Heart right ventricle (tissue), 16 donors: ENCODE results near the gene COA5. TPM values are rescaled to one million over a fixed set of nuclear protein-coding genes. Genes with fewer than 3 reads are reported as not detected.
A peak's percentile ranks its signal among the peaks of the same experiment; 100 is the strongest.

Source experiments
- ATAC-seq, 8 donors: fragments of 200-7000 bp; cut with Tn5 transposase; one replicate each; pipeline ENCODE4 v1.9.1; 2020; ENCODE audit warnings: mild to moderate bottlenecking in 8 of 8, moderate library complexity in 8 of 8, moderate number of reproducible peaks in 1 of 8
- DNase-seq, 2 donors: peaks; one replicate each; pipeline ENCODE4 v3.0.0-alpha.2; 2020
- H3K27ac ChIP-seq, 10 donors: fragments of 200-600 bp; sonication (generic) in 2 of 10; one replicate each; pipeline versions ENCODE4 v1.5.0 to v1.8.0; 2020 to 2022; ENCODE audit warnings: mild to moderate bottlenecking in 3 of 10
- H3K27me3 ChIP-seq, 7 donors: fragments of 200-600 bp; one replicate each; pipeline ENCODE4 v1.8.0; 2021 to 2022; ENCODE audit warnings: mild to moderate bottlenecking in 2 of 7
- H3K36me3 ChIP-seq, 9 donors: fragments of 200-600 bp; sonication (generic) in 1 of 9; one replicate each; pipeline versions ENCODE4 v1.5.0 to v1.8.0; 2020 to 2022; ENCODE audit warnings: mild to moderate bottlenecking in 2 of 9
- H3K4me1 ChIP-seq, 9 donors: fragments of 200-600 bp; sonication (generic) in 1 of 9; one replicate each; pipeline versions ENCODE4 v1.5.0 to v1.8.0; 2020 to 2022; ENCODE audit warnings: mild to moderate bottlenecking in 4 of 9
- H3K4me3 ChIP-seq, 10 donors: fragments of 200-600 bp; sonication (generic) in 2 of 10; one replicate each; pipeline versions ENCODE4 v1.5.0 to v1.8.0; 2020 to 2022; ENCODE audit warnings: mild to moderate bottlenecking in 7 of 10, moderate library complexity in 2 of 10
- H3K9me3 ChIP-seq, 11 donors: fragments of 200-600 bp in 10 of 11; sonication (generic) in 2 of 11; one replicate each; pipeline versions ENCODE4 v1.5.0 to v1.8.0; 2013 to 2022; ENCODE audit warnings: mild to moderate bottlenecking in 2 of 11, control low read depth in 1 of 11, moderate library complexity in 1 of 11
- WGBS, 2 donors: extraction: QIAGEN DNeasy Blood & Tissue Kit; methylation state at CpG; one replicate each; pipeline ENCODE4 v1.1.7; 2013; ENCODE audit warnings: inconsistent platforms in 1 of 2; 5-methylcytosine and 5-hydroxymethylcytosine counted together
- intact Hi-C, 10 donors: fragments of 100-400 bp; cut with DNase I; formaldehyde crosslinking; loops; one replicate each; pipeline versions ENCODE4 v1.11.1 to v1.14.2; 2022
- polyA plus RNA-seq, 2 donors: library from polyadenylated mRNA; stranded (reverse); fragments of 200-250 nt; gene quantifications; one replicate each; pipeline ENCODE4 v1.2.3, GENCODE V29; 2013
- total RNA-seq, 10 donors: library from RNA; stranded (reverse); fragmentation: NEBNext Ultra II Directional in 3 of 10; extraction: Animal tissue kit (Norgen Biotek cat#: 25700) in 3 of 10; gene quantifications; one replicate each; pipeline versions ENCODE4 v1.2.1 to v1.2.4, GENCODE V29; 2021 to 2023
- TF ChIP-seq, protein P1 (sequence below), 9 donors: fragments of 200-600 bp; sonication (generic) in 2 of 9; IDR thresholded peaks; one replicate each; pipeline versions ENCODE4 v1.5.0 to v1.8.0; 2021 to 2022; ENCODE audit warnings: antibody characterized with exemption in 9 of 9, mild to moderate bottlenecking in 5 of 9, moderate library complexity in 1 of 9
- donor health status: Arrhythmogenic right ventricular cardiomyopathy.
- donor health status: ischemic (EF 13 %, LVEDD 7.1; RV severe dilation, severe dysfunction).
- donor health status: healthy with polysubstance abuse.
- donor health status: DM: no; HTN: yes; CAD: no.
- donor health status: DM: no; HTN: no; CAD: no.
- donor health status: ischemic (EF 25% LVEDD 6.9; RV normal size, moderate dysfunction).
- donor health status: ischemic (EF 25% LVEDD 5.7; RV mildly dilated, moderate dysfunction).
- donor health status: healthy.
- donor health status: DM: yes; HTN: yes; CAD: no.
- donor health status: Ischemic cardiomyopathy.
- donor health status: ischemic (EF 35%, LVEDD 5.7; RV mildly dilated, moderate dysfunction).
- donor health status: nonischemic (EF 11% LVEDD 7.7; RV severe dilation, severe dysfunction).
- donor health status: DM: yes; HTN: yes; CAD: no.
- donor health status: PGD.
- donor health status: ischemic (EF 29% LVEDD 5.4; RV normal size, mild dysfunction).
- donor health status: nonischemic (EF 23%, LVEDD 6.1; RV moderate dilation, normal function).

COA5 gene
- total and polyA plus RNA-seq, 12 donors: 20.2 to 61.2 (median 26.0) TPM

DNA sequence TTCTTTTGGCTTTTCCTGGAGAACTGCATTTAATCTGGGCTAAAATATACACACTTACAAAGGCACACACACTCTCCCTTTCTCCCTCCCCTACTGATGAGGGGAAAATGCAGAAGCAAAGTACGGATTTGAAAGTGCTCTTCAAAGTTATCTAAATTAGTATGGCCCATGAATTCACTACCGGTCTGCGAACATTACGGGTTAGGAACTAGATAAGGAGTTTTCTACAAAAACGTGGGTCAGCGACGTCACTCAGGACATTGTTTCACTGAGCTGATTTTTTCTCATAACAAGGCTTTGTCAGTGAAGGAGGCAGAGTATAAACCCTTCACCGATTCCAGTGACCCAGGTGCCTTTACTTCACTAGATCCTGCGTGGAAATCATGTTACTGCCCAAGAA lies 47.3 kb downstream of the COA5 start:
- Histone ChIP-seq H3K27me3 (no peaks in the 10 kb centered on the region), H3K9me3 (no peaks in the 10 kb centered on the region), H3K36me3 (peaks cover 0 to 97% (median 7%) of the 10 kb centered on the region in 9 donors), H3K4me3 (no peak overlapping the region), H3K4me1 (peaks cover 16 to 85% (median 55%) of the 10 kb centered on the region in 9 donors), H3K27ac (peak overlapping the region in 8 of 10 donors; percentile 43 to 89 (median 72))
- TF ChIP-seq, protein P1, sequence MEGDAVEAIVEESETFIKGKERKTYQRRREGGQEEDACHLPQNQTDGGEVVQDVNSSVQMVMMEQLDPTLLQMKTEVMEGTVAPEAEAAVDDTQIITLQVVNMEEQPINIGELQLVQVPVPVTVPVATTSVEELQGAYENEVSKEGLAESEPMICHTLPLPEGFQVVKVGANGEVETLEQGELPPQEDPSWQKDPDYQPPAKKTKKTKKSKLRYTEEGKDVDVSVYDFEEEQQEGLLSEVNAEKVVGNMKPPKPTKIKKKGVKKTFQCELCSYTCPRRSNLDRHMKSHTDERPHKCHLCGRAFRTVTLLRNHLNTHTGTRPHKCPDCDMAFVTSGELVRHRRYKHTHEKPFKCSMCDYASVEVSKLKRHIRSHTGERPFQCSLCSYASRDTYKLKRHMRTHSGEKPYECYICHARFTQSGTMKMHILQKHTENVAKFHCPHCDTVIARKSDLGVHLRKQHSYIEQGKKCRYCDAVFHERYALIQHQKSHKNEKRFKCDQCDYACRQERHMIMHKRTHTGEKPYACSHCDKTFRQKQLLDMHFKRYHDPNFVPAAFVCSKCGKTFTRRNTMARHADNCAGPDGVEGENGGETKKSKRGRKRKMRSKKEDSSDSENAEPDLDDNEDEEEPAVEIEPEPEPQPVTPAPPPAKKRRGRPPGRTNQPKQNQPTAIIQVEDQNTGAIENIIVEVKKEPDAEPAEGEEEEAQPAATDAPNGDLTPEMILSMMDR (IDR thresholded peaks at IDR 0.05): no peak
- no peak for ATAC-seq
- intact Hi-C loops: loop anchor here in 3 of 10 donors (5.0 to 10.0 kb wide), 4 partner anchors 114 to 146 kb away; partner anchors contain the start of gene INPP4A (in 2 of the 3)
- DNase-seq: no peak
- 90 to 91% methylated on average over 9 of the region's 9 CpGs for WGBS, 2 donors

DNA sequence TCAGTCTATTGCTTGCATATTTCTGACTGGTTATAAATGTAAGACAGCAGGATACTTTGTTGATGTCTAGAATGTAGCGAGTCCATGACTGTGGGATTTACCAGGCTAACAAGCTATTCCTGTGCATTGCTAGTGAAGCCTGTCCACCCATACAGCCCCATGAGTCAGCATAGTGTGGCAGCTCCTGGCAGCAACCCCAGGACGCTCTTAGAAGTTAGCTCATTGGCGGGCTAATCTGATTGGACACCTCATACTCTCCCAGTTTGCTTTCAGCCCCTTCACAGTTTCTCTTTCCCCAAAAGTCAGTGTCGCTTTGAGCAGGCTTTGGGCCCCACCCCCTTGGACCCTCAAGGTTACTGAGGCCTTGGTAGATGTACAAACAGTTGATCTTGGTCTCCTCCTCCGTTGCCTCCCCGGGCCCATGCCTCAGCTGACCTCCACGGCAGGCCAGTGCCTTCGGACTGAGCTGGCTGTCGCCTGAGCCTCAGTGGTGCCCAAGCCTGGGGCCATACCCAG lies 48.0 kb downstream of the COA5 start:
- ATAC-seq: peak; percentile 66 to 94 (median 84)
- peak; percentile 51 to 73 for DNase-seq
- Histone ChIP-seq H3K4me3 (no peak overlapping the region), H3K9me3 (no peaks in the 10 kb centered on the region), H3K27ac (peak overlapping the region; percentile 34 to 89 (median 67)), H3K36me3 (peaks cover 0 to 97% (median 10%) of the 10 kb centered on the region in 9 donors), H3K4me1 (peaks cover 16 to 86% (median 52%) of the 10 kb centered on the region in 9 donors), H3K27me3 (no peaks in the 10 kb centered on the region)
- WGBS, 2 donors: 73 to 80% methylated on average over 9 of the region's 9 CpGs
- intact Hi-C loops: loop anchor here in 3 of 10 donors (5.0 to 10.0 kb wide), 4 partner anchors 113 to 146 kb away; partner anchors contain the start of gene INPP4A (in 2 of the 3)
- TF ChIP-seq, protein P1 (IDR thresholded peaks at IDR 0.05): no peak

DNA sequence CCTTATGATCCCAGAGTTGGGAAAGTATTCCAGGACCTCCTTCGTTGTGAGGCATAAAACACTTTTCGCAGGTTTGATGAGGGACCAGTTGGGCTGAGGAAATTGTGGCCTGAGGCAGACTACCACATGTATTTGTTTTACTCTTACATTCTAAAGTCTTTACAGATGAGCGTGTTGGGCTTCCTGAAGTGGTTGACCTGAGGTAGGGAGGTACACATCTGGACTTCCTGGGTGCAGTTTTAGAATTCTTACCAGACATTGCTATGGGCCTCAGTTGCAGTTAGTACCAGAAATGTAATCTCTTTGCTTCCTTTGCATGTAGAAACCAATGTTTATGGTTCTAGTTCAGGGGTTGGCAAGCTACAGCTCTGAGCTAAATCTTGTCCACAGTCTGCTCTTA lies 48.7 kb downstream of the COA5 start:
- intact Hi-C loops: loop anchor here in 2 of 10 donors (5.0 to 10.0 kb wide), 2 partner anchors 42 to 145 kb away; no protein-coding TSS in a partner anchor
- peak overlapping the region in 8 of 10 donors; percentile 43 to 89 (median 72) for H3K27ac ChIP-seq
- H3K4me3 ChIP-seq: no peak overlapping the region
- H3K4me1 ChIP-seq: peaks cover 16 to 85% (median 49%) of the 10 kb centered on the region in 9 donors
- ATAC-seq (no peak), DNase-seq (no peak)
- H3K9me3 ChIP-seq: no peaks in the 10 kb centered on the region
- H3K36me3 ChIP-seq: peaks cover 0 to 97% (median 12%) of the 10 kb centered on the region in 9 donors
- H3K27me3 ChIP-seq: no peaks in the 10 kb centered on the region
- WGBS, 2 donors: 92 to 96% methylated on average over 3 of the region's 3 CpGs
- TF ChIP-seq, protein P1 (IDR thresholded peaks at IDR 0.05): no peak

DNA sequence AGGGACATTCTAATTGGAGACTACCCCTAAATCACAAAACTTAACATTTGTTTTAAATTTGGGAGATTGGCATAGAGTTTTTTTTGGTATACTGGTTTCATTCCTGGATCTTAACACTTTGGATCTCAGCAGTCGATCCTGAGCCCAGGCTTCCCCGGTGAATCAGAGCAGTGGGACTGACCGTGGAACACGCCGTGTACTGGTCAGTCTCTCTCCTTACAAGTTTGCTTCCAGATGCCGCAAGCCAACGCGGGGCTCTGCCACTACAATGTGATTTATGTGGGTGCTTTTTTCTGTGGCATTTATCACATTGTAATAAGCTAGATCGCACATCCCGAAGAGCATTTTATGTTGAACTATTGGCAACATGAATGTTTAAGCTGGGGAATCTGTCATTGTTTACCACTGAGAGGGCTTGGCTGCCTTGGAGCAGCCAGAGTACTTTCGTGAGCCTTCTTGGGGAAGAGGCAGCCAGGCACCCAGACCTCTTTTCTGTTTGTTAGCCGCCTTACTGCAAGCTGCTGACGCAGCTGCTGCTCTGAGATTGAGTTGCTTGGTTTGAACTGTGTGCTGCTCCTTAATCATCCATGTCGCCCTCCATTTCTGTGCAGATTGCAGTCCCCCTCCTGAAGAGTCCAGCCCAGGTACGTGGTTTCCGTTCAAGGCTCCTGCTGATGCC lies 49.3 kb downstream of the COA5 start:
- intact Hi-C loops: loop anchor here in 2 of 10 donors (5.0 to 10.0 kb wide), 2 partner anchors 42 to 144 kb away; no protein-coding TSS in a partner anchor
- TF ChIP-seq, protein P1 (IDR thresholded peaks at IDR 0.05): no peak
- H3K4me1 ChIP-seq: peaks cover 16 to 79% (median 45%) of the 10 kb centered on the region in 9 donors
- H3K36me3 ChIP-seq: peaks cover 0 to 97% (median 15%) of the 10 kb centered on the region in 9 donors
- ATAC-seq (no peak), DNase-seq (no peak)
- peak overlapping the region in 1 of 10 donors; percentile 43 for H3K27ac ChIP-seq
- no peak overlapping the region for H3K4me3 ChIP-seq
- 97 to 98% methylated on average over 16 of the region's 16 CpGs for WGBS, 2 donors
- H3K27me3 ChIP-seq: no peaks in the 10 kb centered on the region
- no peaks in the 10 kb centered on the region for H3K9me3 ChIP-seq
